Ovary (tissue), 3 donors: ENCODE results near the gene SFXN1.

ENCODE experiments used
- CTCF ChIP-seq, 3 donors: fragments of 450-650 bp in 2 of 3; fragments of 200-600 bp in 1 of 3; IDR thresholded peaks; one replicate each; pipeline versions ENCODE4 v1.5.1 to v1.8.0; 2016 to 2022; ENCODE audit warnings: antibody characterized with exemption in 3 of 3, mild to moderate bottlenecking in 1 of 3
- EP300 ChIP-seq: sonication (generic); formaldehyde crosslinking; IDR thresholded peaks from one replicate; pipeline ENCODE4 v1.6.1; 2017; ENCODE audit warnings: antibody characterized with exemption
- POLR2A ChIP-seq: fragments of 450-650 bp; IDR thresholded peaks from one replicate; pipeline ENCODE4 v1.6.1; 2017; ENCODE audit warnings: antibody characterized with exemption, mild to moderate bottlenecking, moderate library complexity
- donor health status: DM: no; HTN: no; CAD: no.

GRCh38 chr5:175444905-175445456 lies 33.4 kb upstream of the SFXN1 start:
- TF ChIP-seq CTCF (IDR thresholded peaks at IDR 0.05) (no peak), POLR2A (no peak), EP300 (no peak)
